HUES6 (cell line): ENCODE data around the gene HECTD2.

Experiments used
- H3K27ac ChIP-seq: 2 replicates; pipeline ENCODE4 v1.7.0; 2013; ENCODE audit warnings: low read depth, mild to moderate bottlenecking, low read length, inconsistent platforms
- H3K27me3 ChIP-seq: 2 replicates; pipeline ENCODE4 v1.6.1; 2013; ENCODE audit warnings: low read length; ENCODE audit not compliant: control insufficient read depth, insufficient read depth
- H3K36me3 ChIP-seq: 2 replicates; pipeline ENCODE4 v1.6.1; 2013; ENCODE audit warnings: low read length; ENCODE audit not compliant: control insufficient read depth, insufficient read depth
- H3K4me1 ChIP-seq: 2 replicates; pipeline ENCODE4 v1.6.1; 2013; ENCODE audit warnings: low read length; ENCODE audit not compliant: control insufficient read depth, insufficient read depth
- H3K4me3 ChIP-seq: 2 replicates; pipeline ENCODE4 v1.5.1; 2013; ENCODE audit warnings: low read depth, low read length
- H3K9ac ChIP-seq: one replicate; pipeline ENCODE4 v1.6.1; 2013; ENCODE audit warnings: mild to moderate bottlenecking, low read length
- H3K9me3 ChIP-seq: 2 replicates; pipeline ENCODE4 v1.6.1; 2013; ENCODE audit warnings: low read depth, low read length; ENCODE audit not compliant: control insufficient read depth, insufficient read depth

The HECTD2 gene

GRCh38 chr10:91479583-91479982, 69.4 kb downstream of the HECTD2 start:
- no peaks in the 10 kb centered on the region for H3K4me1 ChIP-seq
- no peak overlapping the region for H3K4me3 ChIP-seq
- no peaks in the 10 kb centered on the region for H3K9me3 ChIP-seq
- no peaks in the 10 kb centered on the region for H3K27me3 ChIP-seq
- no peaks in the 10 kb centered on the region for H3K36me3 ChIP-seq
- no peak overlapping the region for H3K27ac ChIP-seq
- no peak overlapping the region for H3K9ac ChIP-seq

GRCh38 chr10:91487911-91488582, 77.9 kb downstream of the HECTD2 start:
- no peaks in the 10 kb centered on the region for H3K9me3 ChIP-seq
- H3K27ac ChIP-seq: no peak overlapping the region
- H3K4me1 ChIP-seq: no peaks in the 10 kb centered on the region
- H3K36me3 ChIP-seq: no peaks in the 10 kb centered on the region
- H3K27me3 ChIP-seq: no peaks in the 10 kb centered on the region
- no peak overlapping the region for H3K9ac ChIP-seq
- H3K4me3 ChIP-seq: no peak overlapping the region

GRCh38 chr10:91493313-91493712, 83.2 kb downstream of the HECTD2 start:
- Histone ChIP-seq H3K4me3 (no peak overlapping the region), H3K9me3 (no peaks in the 10 kb centered on the region), H3K4me1 (no peaks in the 10 kb centered on the region), H3K27me3 (no peaks in the 10 kb centered on the region), H3K27ac (no peak overlapping the region), H3K9ac (no peak overlapping the region), H3K36me3 (no peaks in the 10 kb centered on the region)

GRCh38 chr10:91495402-91495801, 85.3 kb downstream of the HECTD2 start:
- no peaks in the 10 kb centered on the region for H3K36me3 ChIP-seq
- no peak overlapping the region for H3K9ac ChIP-seq
- no peak overlapping the region for H3K4me3 ChIP-seq
- H3K4me1 ChIP-seq: no peaks in the 10 kb centered on the region
- no peak overlapping the region for H3K27ac ChIP-seq
- H3K9me3 ChIP-seq: no peaks in the 10 kb centered on the region
- no peaks in the 10 kb centered on the region for H3K27me3 ChIP-seq

GRCh38 chr10:91496016-91496415, 85.9 kb downstream of the HECTD2 start:
- Histone ChIP-seq H3K9me3 (no peaks in the 10 kb centered on the region), H3K9ac (no peak overlapping the region), H3K4me3 (no peak overlapping the region)

GRCh38 chr10:91511549-91512330, 101.6 kb downstream of the HECTD2 start:
- no peaks in the 10 kb centered on the region for H3K27me3 ChIP-seq
- H3K27ac ChIP-seq: no peak overlapping the region
- H3K9ac ChIP-seq: no peak overlapping the region
- H3K4me3 ChIP-seq: no peak overlapping the region
- H3K4me1 ChIP-seq: no peaks in the 10 kb centered on the region
- no peaks in the 10 kb centered on the region; the same call in 1 of the 2 replicates for H3K36me3 ChIP-seq
- no peaks in the 10 kb centered on the region for H3K9me3 ChIP-seq

More at GRCh38 chr10:91496016-91496415, 85.9 kb downstream of the HECTD2 start:
- Histone ChIP-seq H3K36me3 (no peaks in the 10 kb centered on the region), H3K27me3 (no peaks in the 10 kb centered on the region), H3K4me1 (no peaks in the 10 kb centered on the region), H3K27ac (no peak overlapping the region)

GRCh38 chr10:91512458-91512857, 102.3 kb downstream of the HECTD2 start:
- Histone ChIP-seq H3K9ac (no peak overlapping the region), H3K27ac (no peak overlapping the region), H3K36me3 (no peaks in the 10 kb centered on the region; the same call in 1 of the 2 replicates), H3K4me3 (no peak overlapping the region), H3K9me3 (no peaks in the 10 kb centered on the region; the same call in 1 of the 2 replicates), H3K27me3 (no peaks in the 10 kb centered on the region), H3K4me1 (no peaks in the 10 kb centered on the region)

GRCh38 chr10:91513598-91514424, 103.7 kb downstream of the HECTD2 start:
- Histone ChIP-seq H3K9ac (no peak overlapping the region), H3K27me3 (no peaks in the 10 kb centered on the region), H3K27ac (no peak overlapping the region), H3K36me3 (no peaks in the 10 kb centered on the region; the same call in 1 of the 2 replicates), H3K4me1 (no peaks in the 10 kb centered on the region), H3K4me3 (no peak overlapping the region), H3K9me3 (no peaks in the 10 kb centered on the region; the same call in 1 of the 2 replicates)

GRCh38 chr10:91514787-91515186, 104.6 kb downstream of the HECTD2 start:
- no peaks in the 10 kb centered on the region for H3K27me3 ChIP-seq
- no peaks in the 10 kb centered on the region; the same call in 1 of the 2 replicates for H3K36me3 ChIP-seq
- no peaks in the 10 kb centered on the region for H3K4me1 ChIP-seq
- no peak overlapping the region for H3K9ac ChIP-seq
- H3K4me3 ChIP-seq: no peak overlapping the region
- no peaks in the 10 kb centered on the region; the same call in 1 of the 2 replicates for H3K9me3 ChIP-seq
- no peak overlapping the region for H3K27ac ChIP-seq

GRCh38 chr10:91517394-91517793, 107.2 kb downstream of the HECTD2 start:
- no peaks in the 10 kb centered on the region for H3K36me3 ChIP-seq
- no peak overlapping the region for H3K4me3 ChIP-seq
- H3K27ac ChIP-seq: no peak overlapping the region
- no peaks in the 10 kb centered on the region for H3K4me1 ChIP-seq
- H3K9ac ChIP-seq: no peak overlapping the region
- no peaks in the 10 kb centered on the region; the same call in 1 of the 2 replicates for H3K9me3 ChIP-seq
- H3K27me3 ChIP-seq: no peaks in the 10 kb centered on the region
